ENCODE measurements around the gene PCSK6. TPM values are rescaled to one million over a fixed set of nuclear protein-coding genes. Genes with fewer than 3 reads are reported as not detected.
A peak's percentile ranks its signal among the peaks of the same experiment; 100 is the strongest.

Gene PCSK6
- total RNA-seq, 1 donor from 2014 or later = 31.8 TPM

- no peak for DNase-seq (ENCODE audit: low read depth in 2 of 2)
These were observed 10.6 kb upstream of the PCSK6 start for GRCh38 chr15:101499863-101500713.

- DNase-seq (ENCODE audit: low read depth in 2 of 2) = no peak
These were observed 9.4 kb upstream of the PCSK6 start for GRCh38 chr15:101498717-101499480.

GRCh38 chr15:101498076-101498716 is 8.7 kb upstream of the PCSK6 start:
- DNase-seq (ENCODE audit: low read depth in 2 of 2) = no peak

GRCh38 chr15:101497484-101498034 is 8.1 kb upstream of the PCSK6 start:
- no peak for DNase-seq (ENCODE audit: low read depth in 2 of 2)

- DNase-seq (ENCODE audit: low read depth in 2 of 2) = no peak
These were observed 7.5 kb upstream of the PCSK6 start for GRCh38 chr15:101497017-101497416.

- DNase-seq (ENCODE audit: low read depth in 2 of 2) = no peak
These were observed 6.9 kb upstream of the PCSK6 start for GRCh38 chr15:101496198-101496986.

- DNase-seq (ENCODE audit: low read depth in 2 of 2) = no peak
These were observed 6.1 kb upstream of the PCSK6 start for GRCh38 chr15:101495334-101496197.

- DNase-seq (ENCODE audit: low read depth in 2 of 2) = no peak
These were observed 4.8 kb upstream of the PCSK6 start for GRCh38 chr15:101494251-101494796.

GRCh38 chr15:101492766-101493692 is 3.5 kb upstream of the PCSK6 start:
- no peak for DNase-seq (ENCODE audit: low read depth in 2 of 2)

GRCh38 chr15:101491734-101492640 is 2.5 kb upstream of the PCSK6 start:
- DNase-seq (ENCODE audit: low read depth in 2 of 2) = no peak

GRCh38 chr15:101490922-101491733 is 1.6 kb upstream of the PCSK6 start:
- no peak for DNase-seq (ENCODE audit: low read depth in 2 of 2)

GRCh38 chr15:101490408-101490891 is 943 bp upstream of the PCSK6 start:
- no peak for DNase-seq (ENCODE audit: low read depth in 2 of 2)

- peak in 1 of 2 donors; percentile 60 for DNase-seq (ENCODE audit: low read depth in 2 of 2)
These were observed 289 bp downstream of the PCSK6 start for GRCh38 chr15:101489237-101489598.

GRCh38 chr15:101488300-101489164 is 975 bp downstream of the PCSK6 start:
- no peak for DNase-seq (ENCODE audit: low read depth in 2 of 2)

- DNase-seq (ENCODE audit: low read depth in 2 of 2) = no peak
These were observed 2.6 kb downstream of the PCSK6 start for GRCh38 chr15:101486696-101487459.

All from dermis microvascular lymphatic vessel endothelial cell (primary cell).